ENCODE measurements around the gene PLA2G4A. TPM values are rescaled to one million over a fixed set of nuclear protein-coding genes. Genes with fewer than 3 reads are reported as not detected.

The PLA2G4A gene
- total RNA-seq, 1 experiment from 2014 or later: 8.6 TPM

DNA sequence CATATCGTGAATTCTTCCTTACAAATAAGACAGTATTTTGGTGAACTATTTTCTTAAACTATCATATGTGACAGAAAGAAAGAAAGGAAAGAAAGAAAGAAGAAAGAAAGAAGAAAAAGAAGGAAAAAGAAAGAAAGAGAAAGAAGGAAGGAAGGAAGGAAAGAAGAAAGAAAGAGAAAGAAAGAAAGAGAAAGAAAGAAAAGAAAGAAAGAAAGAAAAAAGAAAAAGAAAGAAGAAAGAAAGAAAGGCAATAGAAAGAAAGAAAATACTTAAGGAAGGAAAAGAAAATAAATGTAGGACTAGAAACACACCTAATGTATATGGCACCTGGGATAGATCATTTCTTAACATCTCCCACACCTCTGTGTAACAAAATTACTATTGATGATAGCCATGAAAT, 120.4 kb downstream of the PLA2G4A start:
- TF ChIP-seq, protein P1, sequence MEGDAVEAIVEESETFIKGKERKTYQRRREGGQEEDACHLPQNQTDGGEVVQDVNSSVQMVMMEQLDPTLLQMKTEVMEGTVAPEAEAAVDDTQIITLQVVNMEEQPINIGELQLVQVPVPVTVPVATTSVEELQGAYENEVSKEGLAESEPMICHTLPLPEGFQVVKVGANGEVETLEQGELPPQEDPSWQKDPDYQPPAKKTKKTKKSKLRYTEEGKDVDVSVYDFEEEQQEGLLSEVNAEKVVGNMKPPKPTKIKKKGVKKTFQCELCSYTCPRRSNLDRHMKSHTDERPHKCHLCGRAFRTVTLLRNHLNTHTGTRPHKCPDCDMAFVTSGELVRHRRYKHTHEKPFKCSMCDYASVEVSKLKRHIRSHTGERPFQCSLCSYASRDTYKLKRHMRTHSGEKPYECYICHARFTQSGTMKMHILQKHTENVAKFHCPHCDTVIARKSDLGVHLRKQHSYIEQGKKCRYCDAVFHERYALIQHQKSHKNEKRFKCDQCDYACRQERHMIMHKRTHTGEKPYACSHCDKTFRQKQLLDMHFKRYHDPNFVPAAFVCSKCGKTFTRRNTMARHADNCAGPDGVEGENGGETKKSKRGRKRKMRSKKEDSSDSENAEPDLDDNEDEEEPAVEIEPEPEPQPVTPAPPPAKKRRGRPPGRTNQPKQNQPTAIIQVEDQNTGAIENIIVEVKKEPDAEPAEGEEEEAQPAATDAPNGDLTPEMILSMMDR (IDR thresholded peaks at IDR 0.05 in 2 of 3, conservative IDR thresholded peaks at IDR 0.05 in 1 of 3; ENCODE audit: borderline replicate concordance in 1 of 3, insufficient read depth in 1 of 3, low read depth in 2 of 3, low read length in 2 of 3): no peak
- no peak overlapping the region for H3K4me3 ChIP-seq (replicated peaks in 1 of 2; ENCODE audit: low read depth in 1 of 2, low read length in 2 of 2)
- H3K4me2 ChIP-seq (ENCODE audit: low read length): no peak overlapping the region
- H2AFZ ChIP-seq (ENCODE audit: low read depth, low read length, poor library complexity, severe bottlenecking): no peak overlapping the region
- H3K4me1 ChIP-seq (ENCODE audit: control insufficient read depth in 1 of 2, insufficient read depth in 2 of 2, low read length in 2 of 2): peaks cover 0 to 5% of the 10 kb centered on the region in 2 experiments; a peak in 1 of 4 replicates
- ChIA-PET CTCF (no interaction called here), RAD21 (ENCODE audit: low non-redundant PET in 1 of 2, low total read pairs in 2 of 2, uncharacterized antibody in 2 of 2, unreplicated experiment in 2 of 2) (no interaction called here), POLR2A (no interaction called here)
- H3K27me3 ChIP-seq (ENCODE audit: insufficient read depth, low read length): no peaks in the 10 kb centered on the region
- intact Hi-C loops (cut with micrococcal nuclease): no loop called here
- DNase-seq (ENCODE audit: low read depth, low spot score): no peak
- no peaks in the 10 kb centered on the region for H3K9me2 ChIP-seq (ENCODE audit: insufficient read depth)
- H3K79me2 ChIP-seq (ENCODE audit: insufficient read depth, low read length): no peaks in the 10 kb centered on the region
- H3K9ac ChIP-seq (ENCODE audit: low read length): no peak overlapping the region
- no peak overlapping the region for H3K27ac ChIP-seq (ENCODE audit: low read depth, low read length)
- H3K9me3 ChIP-seq (ENCODE audit: control insufficient read depth in 1 of 2, insufficient read depth in 1 of 2, low read depth in 1 of 2, low read length in 2 of 2): no peaks in the 10 kb centered on the region
- BruUV-seq (replicated peaks): no TSS peak
- H4K20me1 ChIP-seq (ENCODE audit: insufficient read depth): no peaks in the 10 kb centered on the region
- H3K36me3 ChIP-seq (ENCODE audit: control insufficient read depth in 1 of 2, insufficient read depth in 2 of 2, low read length in 2 of 2): no peaks in the 10 kb centered on the region
- ATAC-seq: no peak

DNA sequence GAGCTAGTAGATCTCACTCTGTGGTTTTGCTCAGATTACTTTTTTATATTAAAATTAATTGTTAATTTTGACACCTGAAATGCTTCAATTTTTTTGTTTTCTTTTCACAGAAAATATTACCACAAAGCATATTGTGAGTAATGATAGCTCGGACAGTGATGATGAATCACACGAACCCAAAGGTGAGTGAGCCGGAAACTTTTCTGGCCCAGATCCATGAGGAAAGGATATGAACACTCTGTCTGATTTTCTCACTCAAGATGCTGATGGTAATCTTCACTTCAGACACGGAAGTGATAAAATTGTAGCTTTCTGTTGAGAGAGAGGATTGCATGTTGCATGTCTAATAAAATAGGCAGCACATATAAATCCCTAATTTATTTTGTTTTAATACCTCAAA, 121.8 kb downstream of the PLA2G4A start:
- no peak overlapping the region for H3K9ac ChIP-seq (ENCODE audit: low read length)
- ATAC-seq: no peak
- intact Hi-C loops (cut with micrococcal nuclease): no loop called here
- no peak overlapping the region for H3K27ac ChIP-seq (ENCODE audit: low read depth, low read length)
- no peak overlapping the region; the same call in 1 of the 2 replicates for H3K4me2 ChIP-seq (ENCODE audit: low read length)
- no peaks in the 10 kb centered on the region for H3K9me2 ChIP-seq (ENCODE audit: insufficient read depth)
- H2AFZ ChIP-seq (ENCODE audit: low read depth, low read length, poor library complexity, severe bottlenecking): no peak overlapping the region
- no peaks in the 10 kb centered on the region for H3K79me2 ChIP-seq (ENCODE audit: insufficient read depth, low read length)
- no peak overlapping the region for H3K4me3 ChIP-seq (replicated peaks in 1 of 2; ENCODE audit: low read depth in 1 of 2, low read length in 2 of 2)
- DNase-seq (ENCODE audit: low read depth, low spot score): peak; percentile 3
- no peaks in the 10 kb centered on the region for H3K27me3 ChIP-seq (ENCODE audit: insufficient read depth, low read length)
- ChIA-PET RAD21 (ENCODE audit: low non-redundant PET in 1 of 2, low total read pairs in 2 of 2, uncharacterized antibody in 2 of 2, unreplicated experiment in 2 of 2) (no interaction called here), CTCF (no interaction called here), POLR2A (no interaction called here)
- no peaks in the 10 kb centered on the region for H3K36me3 ChIP-seq (ENCODE audit: control insufficient read depth in 1 of 2, insufficient read depth in 2 of 2, low read length in 2 of 2)
- BruUV-seq (replicated peaks): no TSS peak
- peaks cover 0 to 5% of the 10 kb centered on the region in 2 experiments; a peak in 1 of 4 replicates for H3K4me1 ChIP-seq (ENCODE audit: control insufficient read depth in 1 of 2, insufficient read depth in 2 of 2, low read length in 2 of 2)
- TF ChIP-seq FOSL1 (IDR thresholded peaks at IDR 0.05; ENCODE audit: low read depth) (peak; percentile 42), EZH2phosphoT487 (IDR thresholded peaks at IDR 0.05; ENCODE audit: borderline replicate concordance) (no peak)
- no peaks in the 10 kb centered on the region for H4K20me1 ChIP-seq (ENCODE audit: insufficient read depth)
- H3K9me3 ChIP-seq (ENCODE audit: control insufficient read depth in 1 of 2, insufficient read depth in 1 of 2, low read depth in 1 of 2, low read length in 2 of 2): no peaks in the 10 kb centered on the region
